ENCODE data around the gene MAN2A2.
"Not testable (repeated sequence)": the region's sequence is repeated elsewhere in the genome, so short reads cannot be mapped to it uniquely, and the experiment has no call there.

MAN2A2 gene

GRCh38 chr15:90903733-90904536, 833 bp downstream of the MAN2A2 start:
- Mint-ChIP-seq H3K4me3 (peak overlapping the region; percentile 83), H3K36me3 (peaks cover 6% of the 10 kb centered on the region), H3K27me3 (no peaks in the 10 kb centered on the region), H3K4me1 (ENCODE audit: low read depth) (peaks cover 25% of the 10 kb centered on the region), H3K9me3 (ENCODE audit: low read depth) (no peaks in the 10 kb centered on the region), H3K27ac (peak overlapping the region; percentile 83)

- peaks cover 6% of the 10 kb centered on the region for H3K36me3 Mint-ChIP-seq
- no peaks in the 10 kb centered on the region for H3K27me3 Mint-ChIP-seq
- H3K9me3 Mint-ChIP-seq (ENCODE audit: low read depth), result no peaks in the 10 kb centered on the region
- peaks cover 25% of the 10 kb centered on the region for H3K4me1 Mint-ChIP-seq (ENCODE audit: low read depth)
- H3K27ac Mint-ChIP-seq, result no peak overlapping the region
- peak overlapping the region; percentile 40 for H3K4me3 Mint-ChIP-seq
Observed at GRCh38 chr15:90904746-90905145, 1.6 kb downstream of the MAN2A2 start.

- Mint-ChIP-seq H3K36me3 (peaks cover 6% of the 10 kb centered on the region), H3K27ac (no peak overlapping the region), H3K4me3 (peak overlapping the region; percentile 23), H3K9me3 (ENCODE audit: low read depth) (no peaks in the 10 kb centered on the region), H3K27me3 (no peaks in the 10 kb centered on the region), H3K4me1 (ENCODE audit: low read depth) (peaks cover 25% of the 10 kb centered on the region)
Observed at GRCh38 chr15:90905306-90906180, 2.4 kb downstream of the MAN2A2 start.

GRCh38 chr15:90906181-90906849, 3.2 kb downstream of the MAN2A2 start:
- H3K36me3 Mint-ChIP-seq, result peaks cover 6% of the 10 kb centered on the region

GRCh38 chr15:90907051-90907660, 4.1 kb downstream of the MAN2A2 start:
- Mint-ChIP-seq H3K27ac (no peak overlapping the region), H3K4me1 (ENCODE audit: low read depth) (peaks cover 14% of the 10 kb centered on the region), H3K4me3 (no peak overlapping the region), H3K9me3 (ENCODE audit: low read depth) (no peaks in the 10 kb centered on the region), H3K27me3 (no peaks in the 10 kb centered on the region), H3K36me3 (peaks cover 6% of the 10 kb centered on the region)

More at GRCh38 chr15:90906181-90906849, 3.2 kb downstream of the MAN2A2 start:
- H3K27ac Mint-ChIP-seq, result no peak overlapping the region
- H3K4me3 Mint-ChIP-seq, result no peak overlapping the region
- H3K9me3 Mint-ChIP-seq (ENCODE audit: low read depth), result no peaks in the 10 kb centered on the region
- H3K4me1 Mint-ChIP-seq (ENCODE audit: low read depth), result peaks cover 22% of the 10 kb centered on the region
- no peaks in the 10 kb centered on the region for H3K27me3 Mint-ChIP-seq

GRCh38 chr15:90907838-90908507, 4.9 kb downstream of the MAN2A2 start:
- Mint-ChIP-seq H3K27ac (no peak overlapping the region), H3K27me3 (no peaks in the 10 kb centered on the region), H3K36me3 (peaks cover 6% of the 10 kb centered on the region), H3K4me3 (no peak overlapping the region), H3K4me1 (ENCODE audit: low read depth) (peaks cover 14% of the 10 kb centered on the region), H3K9me3 (ENCODE audit: low read depth) (no peaks in the 10 kb centered on the region)

- not testable (repeated sequence) for H3K4me3 Mint-ChIP-seq; H3K27me3 Mint-ChIP-seq; H3K36me3 Mint-ChIP-seq; H3K9me3 Mint-ChIP-seq (ENCODE audit: low read depth); H3K4me1 Mint-ChIP-seq (ENCODE audit: low read depth); H3K27ac Mint-ChIP-seq
Observed at GRCh38 chr15:90909449-90909848, 6.3 kb downstream of the MAN2A2 start.

GRCh38 chr15:90909976-90910375, 6.9 kb downstream of the MAN2A2 start:
- H3K9me3 Mint-ChIP-seq (ENCODE audit: low read depth), result no peaks in the 10 kb centered on the region
- H3K36me3 Mint-ChIP-seq, result peaks cover 5% of the 10 kb centered on the region
- H3K27me3 Mint-ChIP-seq, result no peaks in the 10 kb centered on the region
- no peak overlapping the region for H3K27ac Mint-ChIP-seq
- peaks cover 4% of the 10 kb centered on the region for H3K4me1 Mint-ChIP-seq (ENCODE audit: low read depth)
- no peak overlapping the region for H3K4me3 Mint-ChIP-seq

- Mint-ChIP-seq H3K27ac (no peak overlapping the region), H3K27me3 (no peaks in the 10 kb centered on the region), H3K9me3 (ENCODE audit: low read depth) (no peaks in the 10 kb centered on the region), H3K4me3 (no peak overlapping the region), H3K4me1 (ENCODE audit: low read depth) (peaks cover under 1% of the 10 kb centered on the region), H3K36me3 (no peaks in the 10 kb centered on the region)
Observed at GRCh38 chr15:90910441-90911301, 7.6 kb downstream of the MAN2A2 start.

- Mint-ChIP-seq H3K4me1 (ENCODE audit: low read depth) (no peaks in the 10 kb centered on the region), H3K9me3 (ENCODE audit: low read depth) (no peaks in the 10 kb centered on the region), H3K27ac (no peak overlapping the region), H3K4me3 (no peak overlapping the region), H3K27me3 (no peaks in the 10 kb centered on the region), H3K36me3 (no peaks in the 10 kb centered on the region)
Observed at GRCh38 chr15:90911302-90911623, 8.2 kb downstream of the MAN2A2 start.

GRCh38 chr15:90911906-90912769, 9.0 kb downstream of the MAN2A2 start:
- no peaks in the 10 kb centered on the region for H3K36me3 Mint-ChIP-seq
- H3K27ac Mint-ChIP-seq, result no peak overlapping the region
- H3K4me3 Mint-ChIP-seq, result no peak overlapping the region
- no peaks in the 10 kb centered on the region for H3K9me3 Mint-ChIP-seq (ENCODE audit: low read depth)
- H3K4me1 Mint-ChIP-seq (ENCODE audit: low read depth), result no peaks in the 10 kb centered on the region
- no peaks in the 10 kb centered on the region for H3K27me3 Mint-ChIP-seq

GRCh38 chr15:90912770-90913075, 9.6 kb downstream of the MAN2A2 start:
- H3K4me1 Mint-ChIP-seq (ENCODE audit: low read depth), result no peaks in the 10 kb centered on the region
- no peak overlapping the region for H3K27ac Mint-ChIP-seq

GRCh38 chr15:90913398-90913944, 10.4 kb downstream of the MAN2A2 start:
- no peaks in the 10 kb centered on the region for H3K36me3 Mint-ChIP-seq
- no peaks in the 10 kb centered on the region for H3K9me3 Mint-ChIP-seq (ENCODE audit: low read depth)
- H3K27me3 Mint-ChIP-seq, result no peaks in the 10 kb centered on the region
- H3K4me1 Mint-ChIP-seq (ENCODE audit: low read depth), result no peaks in the 10 kb centered on the region
- no peak overlapping the region for H3K27ac Mint-ChIP-seq
- H3K4me3 Mint-ChIP-seq, result no peak overlapping the region

More at GRCh38 chr15:90912770-90913075, 9.6 kb downstream of the MAN2A2 start:
- H3K4me3 Mint-ChIP-seq, result no peak overlapping the region
- no peaks in the 10 kb centered on the region for H3K9me3 Mint-ChIP-seq (ENCODE audit: low read depth)
- no peaks in the 10 kb centered on the region for H3K36me3 Mint-ChIP-seq
- H3K27me3 Mint-ChIP-seq, result no peaks in the 10 kb centered on the region

All from activated naive CD8-positive, alpha-beta T cell (primary cell).